CD4-positive, CD25-positive, alpha-beta regulatory T cell (primary cell): Measurements from ENCODE around the gene LUC7L2. TPM values are rescaled to one million over a fixed set of nuclear protein-coding genes. Genes with fewer than 3 reads are reported as not detected.

ENCODE experiments used
- ATAC-seq, 2 donors: fragments of 150-1000 bp; cut with Tn5 transposase; one replicate each; pipeline ENCODE4 v1.10.0; 2021; ENCODE audit warnings: low read depth in 2 of 2, moderate number of reproducible peaks in 2 of 2, moderate library complexity in 1 of 2
- DNase-seq, 3 donors: peaks; one replicate each; pipeline versions ENCODE4 v3.0.0 to v3.0.0-alpha.2; 2012 to 2022; ENCODE audit warnings: mixed read lengths in 1 of 3
- H3K27ac ChIP-seq: one replicate; pipeline ENCODE4 v1.7.0; 2013; ENCODE audit warnings: mild to moderate bottlenecking, low read length; ENCODE audit not compliant: insufficient read depth, poor library complexity, severe bottlenecking
- H3K27me3 ChIP-seq: one replicate; pipeline ENCODE4 v1.7.0; 2013; ENCODE audit warnings: low read length; ENCODE audit not compliant: control insufficient read depth, insufficient read depth
- H3K36me3 ChIP-seq: one replicate; pipeline ENCODE4 v1.7.0; 2013; ENCODE audit warnings: mild to moderate bottlenecking, low read length, moderate library complexity; ENCODE audit not compliant: control insufficient read depth, insufficient read depth
- H3K4me1 ChIP-seq: 2 replicates; pipeline ENCODE4 v1.7.0; 2013; ENCODE audit warnings: mild to moderate bottlenecking, low read length; ENCODE audit not compliant: insufficient read depth, control insufficient read depth, poor library complexity, severe bottlenecking
- H3K4me3 ChIP-seq: one replicate; pipeline ENCODE4 v1.7.0; 2013; ENCODE audit warnings: low read depth, mild to moderate bottlenecking, low read length, moderate library complexity
- H3K9me3 ChIP-seq, 2 experiments: 1 replicate in 1 of 2; 2 replicates in 1 of 2; pipeline ENCODE4 v1.7.0; 2013; ENCODE audit warnings: low read length in 2 of 2, mild to moderate bottlenecking in 1 of 2, moderate library complexity in 1 of 2; ENCODE audit not compliant: control insufficient read depth in 2 of 2
- H3K27ac Mint-ChIP-seq, 3 donors: one replicate each; pipeline ENCODE4 v1.8.0; 2020 to 2022; ENCODE audit warnings: mild to moderate bottlenecking in 3 of 3, mixed read lengths in 3 of 3, moderate library complexity in 2 of 3
- H3K27me3 Mint-ChIP-seq: one replicate; pipeline ENCODE4 v1.8.0; 2022; ENCODE audit warnings: mild to moderate bottlenecking, mixed read lengths
- H3K36me3 Mint-ChIP-seq: one replicate; pipeline ENCODE4 v1.8.0; 2020; ENCODE audit warnings: mixed read lengths
- H3K4me1 Mint-ChIP-seq, 4 donors: one replicate each; pipeline ENCODE4 v1.8.0; 2020 to 2022; ENCODE audit warnings: mixed read lengths in 4 of 4, mild to moderate bottlenecking in 1 of 4
- H3K4me3 Mint-ChIP-seq, 4 donors: one replicate each; pipeline ENCODE4 v1.8.0; 2020 to 2022; ENCODE audit warnings: mild to moderate bottlenecking in 4 of 4, mixed read lengths in 4 of 4, moderate library complexity in 3 of 4
- H3K9me3 Mint-ChIP-seq, 7 donors: one replicate each; pipeline ENCODE4 v1.8.0; 2020 to 2022; ENCODE audit warnings: mixed read lengths in 7 of 7, mild to moderate bottlenecking in 3 of 7, moderate library complexity in 2 of 7
- polyA plus RNA-seq, 4 donors: library from polyadenylated mRNA; unstranded; fragments of 300-500 nt; fragmentation: Illumina TruSeq; gene quantifications; one replicate each; pipeline ENCODE4 v1.2.3, GENCODE V29; 2021
- total RNA-seq: library from RNA; stranded (reverse); gene quantifications from one replicate; pipeline ENCODE4 v1.2.3, GENCODE V29; 2022

The LUC7L2 gene
- total and polyA plus RNA-seq, 5 donors from 2014 or later, result 56.9 to 190 (median 60.7) TPM

DNA sequence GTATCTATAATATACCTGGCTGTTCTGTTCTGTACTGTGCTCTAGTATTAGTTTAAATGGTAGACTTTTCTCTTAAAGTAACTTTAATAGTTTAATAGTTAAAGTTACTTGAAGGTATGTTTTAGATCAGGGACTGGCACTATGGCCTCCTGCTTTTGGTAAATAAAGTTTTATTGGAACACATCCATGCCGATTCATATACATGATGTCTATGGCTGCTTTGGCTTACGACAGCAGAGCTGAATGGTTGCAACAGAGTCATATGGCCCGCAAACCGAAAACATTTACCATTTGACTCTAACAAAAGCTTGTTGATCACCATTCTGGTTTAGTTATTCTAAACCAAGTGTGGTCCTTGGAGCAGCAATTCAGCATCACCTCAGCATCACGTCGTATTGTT is 6.7 kb downstream of the LUC7L2 start:
- Histone ChIP-seq H3K4me3 (no peak overlapping the region), H3K27ac (no peak overlapping the region), H3K4me1 (peaks cover 69% of the 10 kb centered on the region), H3K9me3 (no peaks in the 10 kb centered on the region), H3K36me3 (peaks cover 34% of the 10 kb centered on the region), H3K27me3 (no peaks in the 10 kb centered on the region)
- peaks cover 39 to 81% (median 68%) of the 10 kb centered on the region in 4 donors for H3K4me1 Mint-ChIP-seq
- no peaks in the 10 kb centered on the region for H3K9me3 Mint-ChIP-seq
- ATAC-seq (no peak), DNase-seq (no peak)
- no peaks in the 10 kb centered on the region for H3K27me3 Mint-ChIP-seq
- H3K36me3 Mint-ChIP-seq, result peaks cover 14% of the 10 kb centered on the region
- peak overlapping the region in 3 of 4 donors; percentile 19 to 48 (median 23) for H3K4me3 Mint-ChIP-seq
- H3K27ac Mint-ChIP-seq, result no peak overlapping the region

GRCh38 chr7:139367438-139368155 is 7.9 kb downstream of the LUC7L2 start:
- H3K4me3 Mint-ChIP-seq, result peak overlapping the region; percentile 16 to 55 (median 30)
- no peaks in the 10 kb centered on the region for H3K27me3 Mint-ChIP-seq
- peaks cover 36 to 80% (median 67%) of the 10 kb centered on the region in 4 donors for H3K4me1 Mint-ChIP-seq
- Histone ChIP-seq H3K27ac (no peak overlapping the region), H3K27me3 (no peaks in the 10 kb centered on the region), H3K4me3 (peak overlapping the region; percentile 0), H3K36me3 (peaks cover 35% of the 10 kb centered on the region), H3K4me1 (peaks cover 64% of the 10 kb centered on the region), H3K9me3 (no peaks in the 10 kb centered on the region)
- DNase-seq, result no peak
- no peak for ATAC-seq
- peaks cover 14% of the 10 kb centered on the region for H3K36me3 Mint-ChIP-seq
- no peaks in the 10 kb centered on the region for H3K9me3 Mint-ChIP-seq
- no peak overlapping the region for H3K27ac Mint-ChIP-seq

DNA sequence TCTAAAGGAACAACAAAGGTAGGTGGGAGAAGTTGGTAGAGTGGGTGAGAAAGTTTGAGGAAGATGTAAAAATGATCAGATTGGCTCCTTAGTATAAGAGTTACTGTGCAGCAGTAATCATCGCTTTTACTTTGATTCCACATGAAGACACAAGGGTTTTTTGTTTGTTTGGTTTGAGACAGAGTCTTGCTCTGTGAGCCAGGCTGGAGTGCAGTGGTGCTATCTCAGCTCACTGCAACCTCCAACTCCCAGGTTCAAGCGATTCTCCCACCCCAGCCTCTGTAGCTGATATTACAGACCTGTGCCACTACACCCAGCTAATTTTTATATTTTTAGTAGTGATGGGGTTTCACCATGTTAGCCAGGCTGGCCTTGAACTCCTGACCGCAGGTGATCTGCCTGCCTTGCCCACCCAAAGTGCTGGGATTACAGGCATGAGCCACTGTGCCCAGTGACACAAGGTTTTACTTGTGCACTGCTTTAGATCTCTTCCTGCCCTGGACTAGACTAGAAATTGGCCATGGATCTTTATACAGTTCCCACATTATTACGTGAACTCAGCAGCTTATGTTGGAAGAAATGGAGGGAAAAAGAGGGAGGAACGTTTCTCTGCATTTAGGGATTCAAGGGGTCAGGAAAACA is 10.7 kb downstream of the LUC7L2 start:
- no peak for DNase-seq
- peak overlapping the region in 1 of 3 donors; percentile 60 for H3K27ac Mint-ChIP-seq
- no peak for ATAC-seq
- H3K4me1 Mint-ChIP-seq, result peaks cover 41 to 83% (median 72%) of the 10 kb centered on the region in 4 donors
- Histone ChIP-seq H3K27ac (no peak overlapping the region), H3K4me3 (peak overlapping the region; percentile 1), H3K36me3 (peaks cover 31% of the 10 kb centered on the region), H3K4me1 (peaks cover 59% of the 10 kb centered on the region), H3K27me3 (no peaks in the 10 kb centered on the region), H3K9me3 (no peaks in the 10 kb centered on the region)
- H3K36me3 Mint-ChIP-seq, result peaks cover 14% of the 10 kb centered on the region
- H3K4me3 Mint-ChIP-seq, result peak overlapping the region; percentile 13 to 83 (median 24)
- no peaks in the 10 kb centered on the region for H3K9me3 Mint-ChIP-seq
- no peaks in the 10 kb centered on the region for H3K27me3 Mint-ChIP-seq

- Histone ChIP-seq H3K27ac (no peak overlapping the region), H3K9me3 (no peaks in the 10 kb centered on the region), H3K36me3 (peaks cover 30% of the 10 kb centered on the region), H3K4me3 (peak overlapping the region; percentile 1), H3K4me1 (peaks cover 56% of the 10 kb centered on the region), H3K27me3 (no peaks in the 10 kb centered on the region)
- H3K27ac Mint-ChIP-seq, result no peak overlapping the region
- DNase-seq (no peak), ATAC-seq (no peak)
- no peaks in the 10 kb centered on the region for H3K27me3 Mint-ChIP-seq
- H3K36me3 Mint-ChIP-seq, result peaks cover 12% of the 10 kb centered on the region
- H3K4me3 Mint-ChIP-seq, result peak overlapping the region in 2 of 4 donors; percentile 26 to 83
- no peaks in the 10 kb centered on the region for H3K9me3 Mint-ChIP-seq
- peaks cover 41 to 83% (median 71%) of the 10 kb centered on the region in 4 donors for H3K4me1 Mint-ChIP-seq
These were observed 11.2 kb downstream of the LUC7L2 start for GRCh38 chr7:139370943-139371313.

- H3K27me3 ChIP-seq, result no peaks in the 10 kb centered on the region
- H3K4me3 ChIP-seq, result no peak overlapping the region
- Mint-ChIP-seq H3K27me3 (no peaks in the 10 kb centered on the region), H3K36me3 (peaks cover 17% of the 10 kb centered on the region), H3K9me3 (no peaks in the 10 kb centered on the region), H3K4me1 (peaks cover 38 to 66% (median 58%) of the 10 kb centered on the region in 4 donors), H3K4me3 (no peak overlapping the region), H3K27ac (peak overlapping the region in 1 of 3 donors; percentile 69)
- ATAC-seq (no peak), DNase-seq (no peak)
- peaks cover 44% of the 10 kb centered on the region for H3K36me3 ChIP-seq
- no peaks in the 10 kb centered on the region for H3K9me3 ChIP-seq
- peaks cover 37% of the 10 kb centered on the region for H3K4me1 ChIP-seq
- no peak overlapping the region for H3K27ac ChIP-seq
These were observed 14.6 kb downstream of the LUC7L2 start for GRCh38 chr7:139374246-139374645.

DNA sequence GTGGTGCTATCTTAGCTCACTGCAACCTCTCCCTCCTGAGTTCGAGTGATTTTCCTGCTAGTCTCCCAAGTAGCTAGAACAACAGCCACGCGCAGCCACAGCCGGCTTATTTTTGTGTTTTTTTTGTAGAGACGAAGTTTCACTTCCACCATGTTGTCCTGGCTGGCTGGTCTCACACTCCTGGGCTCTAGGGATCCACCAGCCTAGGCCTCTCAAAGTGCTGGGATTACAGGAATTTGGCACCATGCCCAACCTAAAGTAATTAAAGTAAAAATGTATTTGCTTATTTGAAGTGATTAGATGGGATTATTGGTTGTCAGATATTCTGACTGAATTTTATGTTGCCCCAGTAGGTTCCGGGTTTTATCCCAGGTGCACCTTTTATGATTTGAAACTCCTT is 22.7 kb downstream of the LUC7L2 start:
- H3K27me3 Mint-ChIP-seq, result no peaks in the 10 kb centered on the region
- H3K9me3 Mint-ChIP-seq, result peaks cover 0 to 2% (median 0%) of the 10 kb centered on the region in 7 donors
- Histone ChIP-seq H3K4me1 (no peaks in the 10 kb centered on the region), H3K27ac (no peak overlapping the region), H3K4me3 (no peak overlapping the region), H3K27me3 (no peaks in the 10 kb centered on the region), H3K36me3 (peaks cover 62% of the 10 kb centered on the region), H3K9me3 (no peaks in the 10 kb centered on the region)
- peaks cover 4 to 15% (median 6%) of the 10 kb centered on the region in 4 donors for H3K4me1 Mint-ChIP-seq
- H3K27ac Mint-ChIP-seq, result no peak overlapping the region
- no peak overlapping the region for H3K4me3 Mint-ChIP-seq
- peaks cover 15% of the 10 kb centered on the region for H3K36me3 Mint-ChIP-seq
- DNase-seq, result no peak
- ATAC-seq, result no peak

- ATAC-seq, result no peak
- Histone ChIP-seq H3K4me1 (no peaks in the 10 kb centered on the region), H3K4me3 (no peak overlapping the region), H3K27ac (no peak overlapping the region), H3K36me3 (peaks cover 64% of the 10 kb centered on the region), H3K27me3 (no peaks in the 10 kb centered on the region), H3K9me3 (no peaks in the 10 kb centered on the region)
- DNase-seq, result no peak
- peaks cover 24 to 35% (median 25%) of the 10 kb centered on the region in 4 donors for H3K4me1 Mint-ChIP-seq
- H3K36me3 Mint-ChIP-seq, result peaks cover 27% of the 10 kb centered on the region
- H3K9me3 Mint-ChIP-seq, result peaks cover 0 to 2% (median 0%) of the 10 kb centered on the region in 7 donors
- no peak overlapping the region for H3K27ac Mint-ChIP-seq
- no peak overlapping the region for H3K4me3 Mint-ChIP-seq
- H3K27me3 Mint-ChIP-seq, result no peaks in the 10 kb centered on the region
These were observed 24.9 kb downstream of the LUC7L2 start for GRCh38 chr7:139384611-139385010.
